ENCODE data around the gene WDR90. TPM values are rescaled to one million over a fixed set of nuclear protein-coding genes. Genes with fewer than 3 reads are reported as not detected.
"Not testable (repeated sequence)": the region's sequence is repeated elsewhere in the genome, so short reads cannot be mapped to it uniquely, and the experiment has no call there.

WDR90 gene
- total RNA-seq, 2 donors from 2014 or later: 40.3 to 47.7 TPM

DNA sequence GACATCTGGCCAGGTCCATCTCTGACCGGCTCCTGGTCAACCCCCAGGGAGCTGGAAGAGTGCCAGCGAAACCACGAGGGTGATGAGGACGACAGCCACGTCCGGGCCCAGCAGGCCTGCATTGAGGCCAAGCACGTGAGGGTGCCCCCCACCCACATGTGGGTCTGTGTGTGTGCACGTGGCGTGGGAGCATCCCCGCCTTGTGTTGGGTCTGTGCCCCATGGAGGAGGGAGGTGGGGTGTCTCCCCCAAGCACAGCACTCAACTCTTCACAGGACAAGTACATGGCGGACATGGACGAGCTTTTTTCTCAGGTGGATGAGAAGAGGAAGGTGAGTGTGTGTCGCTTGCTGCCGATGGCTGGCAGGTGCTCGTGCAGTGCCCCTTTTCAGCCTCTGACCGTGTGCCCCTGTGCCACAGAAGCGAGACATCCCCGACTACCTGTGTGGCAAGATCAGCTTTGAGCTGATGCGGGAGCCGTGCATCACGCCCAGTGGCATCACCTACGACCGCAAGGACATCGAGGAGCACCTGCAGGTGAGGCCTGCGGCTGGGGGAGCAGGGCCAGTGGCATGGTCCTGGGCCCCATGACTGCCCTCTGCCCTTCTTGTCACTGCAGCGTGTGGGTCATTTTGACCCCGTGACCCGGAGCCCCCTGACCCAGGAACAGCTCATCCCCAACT is 32.7 kb downstream of the WDR90 start:
- Mint-ChIP-seq H3K27ac (no peak overlapping the region), H3K9me3 (no peaks in the 10 kb centered on the region), H3K4me3 (peak overlapping the region; percentile 84 to 87), H3K4me1 (ENCODE audit: low read depth) (peaks cover 47% of the 10 kb centered on the region), H3K27me3 (ENCODE audit: low read depth) (no peaks in the 10 kb centered on the region), H3K36me3 (ENCODE audit: insufficient read depth in 2 of 2) (peaks cover 0 to 5% of the 10 kb centered on the region in 2 donors)
- DNase-seq (no peak), ATAC-seq (replicated peaks in 1 of 2) (no peak)

- Mint-ChIP-seq H3K36me3 (ENCODE audit: insufficient read depth in 2 of 2) (peaks cover 0 to 5% of the 10 kb centered on the region in 2 donors), H3K4me3 (peak overlapping the region; percentile 84 to 87), H3K27me3 (ENCODE audit: low read depth) (no peaks in the 10 kb centered on the region), H3K9me3 (no peaks in the 10 kb centered on the region), H3K27ac (no peak overlapping the region), H3K4me1 (ENCODE audit: low read depth) (peaks cover 47% of the 10 kb centered on the region)
- ATAC-seq (replicated peaks in 1 of 2) (no peak), DNase-seq (no peak)
Measured at GRCh38 chr16:682493-683395, 33.6 kb downstream of the WDR90 start.

DNA sequence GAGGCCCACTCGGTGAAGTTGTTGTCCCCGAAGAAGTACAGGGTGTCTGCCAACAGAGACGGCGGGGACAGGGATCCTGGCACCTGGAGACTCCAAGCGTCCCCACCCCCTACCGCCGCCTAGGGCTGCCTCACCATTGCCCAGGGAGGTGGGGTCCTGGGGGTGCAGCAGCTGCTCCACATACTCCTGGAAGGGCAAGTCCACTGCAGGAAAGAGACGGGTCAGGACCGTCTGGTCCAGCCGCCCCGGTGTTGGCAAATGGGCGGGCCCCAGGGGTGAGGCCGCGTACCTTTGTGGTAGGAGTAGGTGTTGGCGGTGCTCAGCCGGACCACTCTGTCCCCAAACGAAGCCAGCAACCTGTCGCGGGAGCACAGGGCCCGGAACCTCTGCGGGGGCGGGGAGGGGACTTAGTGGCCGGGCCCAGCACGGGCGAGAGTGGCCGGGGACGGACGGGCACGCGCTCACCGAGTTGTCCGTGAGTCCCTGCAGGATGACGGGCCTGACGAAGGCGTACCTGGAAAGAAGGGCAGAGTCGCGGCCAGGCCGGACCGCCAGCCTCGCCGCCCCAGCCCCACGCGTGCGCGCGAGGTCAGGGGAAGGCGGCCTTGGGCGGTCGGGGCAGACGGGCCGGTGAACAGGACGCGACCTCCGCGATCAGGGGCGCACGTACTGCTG is 34.4 kb downstream of the WDR90 start:
- Mint-ChIP-seq H3K4me3 (peak overlapping the region; percentile 84 to 87), H3K27me3 (ENCODE audit: low read depth) (no peaks in the 10 kb centered on the region), H3K4me1 (ENCODE audit: low read depth) (peaks cover 52% of the 10 kb centered on the region), H3K27ac (no peak overlapping the region), H3K36me3 (ENCODE audit: insufficient read depth in 2 of 2) (peaks cover 0 to 5% of the 10 kb centered on the region in 2 donors), H3K9me3 (no peaks in the 10 kb centered on the region)
- DNase-seq: no peak
- ATAC-seq (replicated peaks in 1 of 2): no peak

- ATAC-seq (replicated peaks in 1 of 2) (peak; percentile 79 to 80), DNase-seq (peak; percentile 98)
- Mint-ChIP-seq H3K36me3 (ENCODE audit: insufficient read depth in 2 of 2) (peaks cover 0 to 5% of the 10 kb centered on the region in 2 donors), H3K4me1 (ENCODE audit: low read depth) (peaks cover 54% of the 10 kb centered on the region), H3K27me3 (ENCODE audit: low read depth) (no peaks in the 10 kb centered on the region), H3K9me3 (no peaks in the 10 kb centered on the region), H3K4me3 (peak within 1 kb of the TSS; percentile 84 to 88), H3K27ac (peak within 1 kb of the TSS; percentile 54)
Measured at GRCh38 chr16:684071-684794, 35.1 kb downstream of the WDR90 start, which contains the start of gene JMJD8. TSS of gene JMJD8 (minus strand) at chr16:684334. CDS start at chr16:684319, 15 bp downstream.

- Mint-ChIP-seq H3K4me3 (no peak overlapping the region), H3K36me3 (ENCODE audit: insufficient read depth in 2 of 2) (peaks cover 0 to 5% of the 10 kb centered on the region in 2 donors), H3K9me3 (no peaks in the 10 kb centered on the region), H3K4me1 (ENCODE audit: low read depth) (peaks cover 56% of the 10 kb centered on the region), H3K27me3 (ENCODE audit: low read depth) (no peaks in the 10 kb centered on the region), H3K27ac (no peak overlapping the region)
- ATAC-seq (replicated peaks in 1 of 2): no peak
- DNase-seq: no peak
Measured at GRCh38 chr16:684961-685696, 36.0 kb downstream of the WDR90 start.

GRCh38 chr16:685967-686366 is 36.8 kb downstream of the WDR90 start:
- H3K9me3 Mint-ChIP-seq: no peaks in the 10 kb centered on the region
- peaks cover 1 to 7% of the 10 kb centered on the region in 2 donors for H3K36me3 Mint-ChIP-seq (ENCODE audit: insufficient read depth in 2 of 2)
- peak overlapping the region in 1 of 2 donors; percentile 39 for H3K4me3 Mint-ChIP-seq
- DNase-seq (peak in 1 of 2 donors; percentile 35), ATAC-seq (replicated peaks in 1 of 2) (no peak)
- no peak overlapping the region for H3K27ac Mint-ChIP-seq
- H3K4me1 Mint-ChIP-seq (ENCODE audit: low read depth): peaks cover 54% of the 10 kb centered on the region
- no peaks in the 10 kb centered on the region for H3K27me3 Mint-ChIP-seq (ENCODE audit: low read depth)

DNA sequence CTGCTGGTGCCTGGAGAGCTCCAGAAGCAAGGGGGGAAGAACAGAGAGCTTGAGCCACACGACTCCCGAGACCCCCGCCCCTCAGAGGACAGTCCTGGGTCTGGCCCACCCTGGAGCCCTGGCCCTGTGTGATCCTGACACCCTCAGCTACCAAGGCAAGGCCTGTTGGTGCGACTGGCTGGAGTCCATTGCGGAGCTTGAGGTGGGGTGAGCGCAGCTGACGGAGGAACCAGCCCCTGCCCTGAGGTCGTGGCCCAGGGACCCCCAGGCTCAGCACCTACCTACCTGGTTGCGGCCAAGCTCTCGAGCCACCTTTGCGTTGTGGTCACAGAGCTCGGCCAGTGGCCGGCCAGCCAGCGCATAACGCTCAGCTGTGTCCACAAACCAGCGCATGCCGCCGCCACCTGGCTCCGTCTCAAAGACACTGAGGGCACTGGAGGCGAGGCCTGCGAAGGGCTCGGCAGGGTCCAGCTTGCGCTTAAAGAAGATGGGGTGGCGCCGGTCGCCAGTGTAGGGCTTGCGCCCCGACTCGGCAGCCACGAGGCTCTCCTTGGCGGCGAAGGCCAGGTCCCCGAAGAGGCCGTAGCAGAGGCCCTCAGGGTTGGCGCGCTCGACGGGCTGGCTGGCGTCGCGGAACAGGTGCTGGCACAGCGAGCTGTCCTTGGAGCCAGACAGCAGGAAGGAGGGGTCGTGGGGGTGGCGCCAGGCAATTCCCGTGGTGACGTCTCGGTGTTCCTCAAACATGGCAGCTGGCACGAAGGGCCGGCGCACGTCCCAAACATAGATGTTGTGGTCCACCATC is 37.5 kb downstream of the WDR90 start:
- DNase-seq (no peak), ATAC-seq (replicated peaks in 1 of 2) (no peak)
- H3K27me3 Mint-ChIP-seq (ENCODE audit: low read depth): no peaks in the 10 kb centered on the region
- H3K36me3 Mint-ChIP-seq (ENCODE audit: insufficient read depth in 2 of 2): peaks cover 1 to 5% of the 10 kb centered on the region in 2 donors
- H3K4me3 Mint-ChIP-seq: no peak overlapping the region
- H3K9me3 Mint-ChIP-seq: no peaks in the 10 kb centered on the region
- no peak overlapping the region for H3K27ac Mint-ChIP-seq
- H3K4me1 Mint-ChIP-seq (ENCODE audit: low read depth): peaks cover 47% of the 10 kb centered on the region

DNA sequence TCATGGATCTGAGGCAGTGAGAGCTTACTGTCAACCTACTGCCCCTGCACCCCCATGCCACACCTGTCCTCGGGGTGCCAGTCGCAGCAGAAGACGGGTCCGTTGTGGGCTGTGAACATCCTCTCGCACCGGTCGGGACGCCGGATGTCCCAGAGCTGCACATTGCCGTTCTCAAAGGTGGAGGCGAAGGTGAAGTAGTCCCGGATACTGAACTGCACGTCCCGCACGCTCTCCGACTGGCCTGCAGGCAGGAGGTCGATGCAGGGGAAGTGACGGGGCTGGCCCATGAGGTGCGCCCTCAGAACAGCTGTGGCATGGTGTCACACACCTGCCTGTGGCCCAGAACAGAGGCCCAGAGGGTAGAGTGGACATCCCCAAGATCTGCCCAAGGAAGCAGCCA is 38.3 kb downstream of the WDR90 start:
- peaks cover 39% of the 10 kb centered on the region for H3K4me1 Mint-ChIP-seq (ENCODE audit: low read depth)
- no peak overlapping the region for H3K4me3 Mint-ChIP-seq
- peaks cover 1 to 3% of the 10 kb centered on the region in 2 donors for H3K36me3 Mint-ChIP-seq (ENCODE audit: insufficient read depth in 2 of 2)
- no peaks in the 10 kb centered on the region for H3K9me3 Mint-ChIP-seq
- no peak overlapping the region for H3K27ac Mint-ChIP-seq
- ATAC-seq (replicated peaks in 1 of 2) (no peak), DNase-seq (no peak)
- no peaks in the 10 kb centered on the region for H3K27me3 Mint-ChIP-seq (ENCODE audit: low read depth)

- no peaks in the 10 kb centered on the region for H3K27me3 Mint-ChIP-seq (ENCODE audit: low read depth)
- H3K36me3 Mint-ChIP-seq (ENCODE audit: insufficient read depth in 2 of 2): peaks cover 1% of the 10 kb centered on the region in 2 donors
- no peak for ATAC-seq (replicated peaks in 1 of 2)
Measured at GRCh38 chr16:689175-689897, 40.2 kb downstream of the WDR90 start.

DNA sequence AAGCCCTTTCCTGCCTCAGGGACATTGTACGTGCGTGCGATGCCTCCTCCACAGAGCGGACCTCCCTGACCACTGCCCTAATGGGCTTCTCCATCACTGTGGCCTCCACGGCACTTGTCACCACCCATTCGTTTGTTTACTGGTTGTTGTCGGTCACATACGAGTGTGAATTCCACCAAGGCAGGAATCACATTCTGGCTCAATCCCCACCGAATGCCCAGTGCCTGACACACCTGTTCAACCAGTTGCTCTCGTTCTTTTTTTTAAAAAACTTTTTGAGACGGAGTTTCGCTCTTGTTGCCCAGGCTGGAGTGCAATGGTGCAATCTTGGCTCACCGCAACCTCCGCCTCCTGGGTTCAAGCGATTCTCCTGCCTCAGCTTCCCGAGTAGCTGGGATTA is 42.1 kb downstream of the WDR90 start:
- peak overlapping the region; percentile 75 for H3K27ac Mint-ChIP-seq
- peak overlapping the region; percentile 38 to 93 for H3K4me3 Mint-ChIP-seq
- not testable (repeated sequence) for ATAC-seq (replicated peaks in 1 of 2)

More at GRCh38 chr16:689175-689897, 40.2 kb downstream of the WDR90 start:
- H3K4me1 Mint-ChIP-seq (ENCODE audit: low read depth): peaks cover 28% of the 10 kb centered on the region
- H3K27ac Mint-ChIP-seq: peak overlapping the region; percentile 93
- no peak for DNase-seq
- H3K4me3 Mint-ChIP-seq: peak overlapping the region; percentile 90 to 93
- H3K9me3 Mint-ChIP-seq: no peaks in the 10 kb centered on the region

More for the DNA sequence above, 42.1 kb downstream of the WDR90 start:
- not testable (repeated sequence) for H3K36me3 Mint-ChIP-seq (ENCODE audit: insufficient read depth in 2 of 2); H3K27me3 Mint-ChIP-seq (ENCODE audit: low read depth); H3K9me3 Mint-ChIP-seq; DNase-seq
- H3K4me1 Mint-ChIP-seq (ENCODE audit: low read depth): peaks cover 25% of the 10 kb centered on the region
